GM10847 (cell line): ENCODE measurements around the gene FOXO4.

Source experiments
- POLR2A ChIP-seq: IDR thresholded peaks from 2 replicates; pipeline ENCODE4 v1.6.1; 2011; ENCODE audit not compliant: insufficient read length; ENCODE audit errors: extremely low read depth

Gene FOXO4

GRCh38 chrX:71095033-71095432 lies 618 bp upstream of the FOXO4 start:
- TF ChIP-seq POLR2A: no peak

GRCh38 chrX:71095981-71096759 lies 519 bp downstream of the FOXO4 start:
- TF ChIP-seq POLR2A: no peak

- no peak for TF ChIP-seq POLR2A
Measured at GRCh38 chrX:71096760-71097032, 1.0 kb downstream of the FOXO4 start.

GRCh38 chrX:71098302-71098701 lies 2.7 kb downstream of the FOXO4 start:
- TF ChIP-seq POLR2A: no peak

GRCh38 chrX:71098951-71099506 lies 3.4 kb downstream of the FOXO4 start:
- TF ChIP-seq POLR2A: no peak

- no peak for TF ChIP-seq POLR2A
Measured at GRCh38 chrX:71099736-71100135, 4.1 kb downstream of the FOXO4 start.

- TF ChIP-seq POLR2A: no peak
Measured at GRCh38 chrX:71100581-71101505, 5.2 kb downstream of the FOXO4 start.

GRCh38 chrX:71102292-71102691 lies 6.6 kb downstream of the FOXO4 start:
- TF ChIP-seq POLR2A: no peak

GRCh38 chrX:71103110-71103983 lies 7.7 kb downstream of the FOXO4 start:
- no peak for TF ChIP-seq POLR2A

GRCh38 chrX:71105628-71106027 lies 10.0 kb downstream of the FOXO4 start:
- TF ChIP-seq POLR2A: no peak

GRCh38 chrX:71106427-71106826 lies 10.8 kb downstream of the FOXO4 start, which contains the start of gene CXorf65:
CXorf65 (minus strand) TSS chrX:71106740; CDS start chrX:71106556, 184 bp downstream.
- TF ChIP-seq POLR2A: no peak

GRCh38 chrX:71107245-71107644 lies 11.6 kb downstream of the FOXO4 start:
- no peak for TF ChIP-seq POLR2A

GRCh38 chrX:71107762-71108360 lies 12.2 kb downstream of the FOXO4 start:
- TF ChIP-seq POLR2A: no peak

GRCh38 chrX:71109051-71109450 lies 13.4 kb downstream of the FOXO4 start:
- no peak for TF ChIP-seq POLR2A
